Thoracic aorta (tissue), 2 donors: ENCODE data around the gene CACNA2D2. TPM values are rescaled to one million over a fixed set of nuclear protein-coding genes. Genes with fewer than 3 reads are reported as not detected.
A peak's percentile ranks its signal among the peaks of the same experiment; 100 is the strongest.

Experiments
- ATAC-seq: fragments of 150-250 bp; one replicate; pipeline ENCODE4 v1.8.0; 2017; ENCODE audit warnings: low read depth; ENCODE audit not compliant: insufficient number of reproducible peaks, low FRiP score
- DNase-seq: peaks from one replicate; pipeline ENCODE4 v3.0.0-alpha.2; 2020; ENCODE audit warnings: low spot score
- H3K27ac ChIP-seq, 2 donors: fragments of 200-600 bp; sonication (generic); 1 replicate in 1 of 2; 2 replicates in 1 of 2; pipeline ENCODE4 v1.5.1; 2016; ENCODE audit warnings: mild to moderate bottlenecking in 2 of 2, moderate library complexity in 2 of 2
- H3K27me3 ChIP-seq: fragments of 200-600 bp; sonication (generic); replicated peaks from 2 replicates; pipeline ENCODE4 v1.6.0; 2016; ENCODE audit warnings: mild to moderate bottlenecking; ENCODE audit not compliant: insufficient read depth
- H3K36me3 ChIP-seq: fragments of 200-600 bp; sonication (generic); one replicate; pipeline ENCODE4 v1.5.1; 2016
- H3K4me1 ChIP-seq, 2 donors: fragments of 200-600 bp; sonication (generic); 1 replicate in 1 of 2; 2 replicates in 1 of 2; pipeline versions ENCODE4 v1.5.1 to v1.6.0; 2016; ENCODE audit warnings: low read depth in 2 of 2, mild to moderate bottlenecking in 1 of 2; ENCODE audit not compliant: control insufficient read depth in 1 of 2
- H3K4me3 ChIP-seq: fragments of 200-600 bp; sonication (generic); 2 replicates; pipeline ENCODE4 v1.5.1; 2016; ENCODE audit warnings: mild to moderate bottlenecking
- H3K9me3 ChIP-seq: fragments of 200-600 bp; sonication (generic); 2 replicates; pipeline ENCODE4 v1.5.1; 2016
- CTCF ChIP-seq: fragments of 200-600 bp; sonication (generic); IDR thresholded peaks from one replicate; pipeline ENCODE4 v1.5.1; 2019; ENCODE audit warnings: antibody characterized with exemption
- total RNA-seq, 2 donors: library from RNA; depleted of rRNA; stranded (reverse); fragments of >200 nt; gene quantifications; one replicate each; pipeline versions ENCODE4 v1.1.0 to v1.2.3, GENCODE V29; 2016

Gene CACNA2D2
- total RNA-seq, 2 donors from 2014 or later, result 2.3 to 4.2 TPM

- peaks cover 33% of the 10 kb centered on the region for H3K36me3 ChIP-seq
- TF ChIP-seq CTCF, result no peak
- peak overlapping the region; percentile 82 to 91 for H3K27ac ChIP-seq
- no peaks in the 10 kb centered on the region for H3K27me3 ChIP-seq
- peaks cover 32 to 38% of the 10 kb centered on the region in 2 donors for H3K4me1 ChIP-seq
- H3K9me3 ChIP-seq, result no peaks in the 10 kb centered on the region
- H3K4me3 ChIP-seq, result peak overlapping the region; percentile 94
- ATAC-seq (no peak), DNase-seq (no peak)
Measured at GRCh38 chr3:50358355-50358910, 145.0 kb downstream of the CACNA2D2 start.

- H3K4me1 ChIP-seq, result peaks cover 32 to 38% of the 10 kb centered on the region in 2 donors
- H3K9me3 ChIP-seq, result no peaks in the 10 kb centered on the region
- H3K27ac ChIP-seq, result peak overlapping the region; percentile 0 to 91
- ATAC-seq (no peak), DNase-seq (no peak)
- TF ChIP-seq CTCF, result no peak
- peaks cover 38% of the 10 kb centered on the region for H3K36me3 ChIP-seq
- H3K27me3 ChIP-seq, result no peaks in the 10 kb centered on the region
- peak overlapping the region; percentile 94 for H3K4me3 ChIP-seq
Measured at GRCh38 chr3:50357481-50357880, 146.0 kb downstream of the CACNA2D2 start.

GRCh38 chr3:50356553-50356952, 146.9 kb downstream of the CACNA2D2 start:
- no peak for DNase-seq
- peak overlapping the region; percentile 94 for H3K4me3 ChIP-seq
- ATAC-seq, result no peak
- H3K36me3 ChIP-seq, result peaks cover 38% of the 10 kb centered on the region
- no peaks in the 10 kb centered on the region for H3K27me3 ChIP-seq
- peak overlapping the region; percentile 3 to 34 for H3K27ac ChIP-seq
- H3K4me1 ChIP-seq, result peaks cover 32 to 44% of the 10 kb centered on the region in 2 donors
- TF ChIP-seq CTCF, result no peak
- no peaks in the 10 kb centered on the region for H3K9me3 ChIP-seq

- no peak for TF ChIP-seq CTCF
Measured at GRCh38 chr3:50355829-50356552, 147.4 kb downstream of the CACNA2D2 start.

GRCh38 chr3:50354850-50355249, 148.6 kb downstream of the CACNA2D2 start:
- peaks cover 38% of the 10 kb centered on the region for H3K36me3 ChIP-seq
- no peak overlapping the region for H3K4me3 ChIP-seq
- DNase-seq, result no peak
- no peaks in the 10 kb centered on the region for H3K9me3 ChIP-seq
- no peak for ATAC-seq
- peaks cover 39 to 56% of the 10 kb centered on the region in 2 donors for H3K4me1 ChIP-seq
- no peak overlapping the region for H3K27ac ChIP-seq
- TF ChIP-seq CTCF, result no peak
- no peaks in the 10 kb centered on the region for H3K27me3 ChIP-seq

More at GRCh38 chr3:50355829-50356552, 147.4 kb downstream of the CACNA2D2 start:
- Histone ChIP-seq H3K27ac (peak overlapping the region; percentile 3 to 20), H3K27me3 (no peaks in the 10 kb centered on the region), H3K4me3 (peak overlapping the region; percentile 94), H3K9me3 (no peaks in the 10 kb centered on the region), H3K36me3 (peaks cover 38% of the 10 kb centered on the region), H3K4me1 (peaks cover 37 to 49% of the 10 kb centered on the region in 2 donors)
- DNase-seq (no peak), ATAC-seq (no peak)
